Transverse colon (tissue), 4 donors: ENCODE data around the gene TMEM150C. TPM values are rescaled to one million over a fixed set of nuclear protein-coding genes. Genes with fewer than 3 reads are reported as not detected.

ENCODE experiments used
- DNase-seq: peaks from one replicate; pipeline ENCODE4 v3.0.0-alpha.2; 2019
- H3K27ac ChIP-seq, 4 donors: fragments of 200-600 bp; sonication (generic); 2 replicates each; pipeline ENCODE4 v1.5.1; 2016 to 2018; ENCODE audit warnings: inconsistent platforms in 4 of 4
- H3K27me3 ChIP-seq: fragments of 200-600 bp; sonication (generic); 2 replicates; pipeline ENCODE4 v1.5.1; 2017; ENCODE audit warnings: inconsistent platforms
- H3K36me3 ChIP-seq, 4 donors: fragments of 200-600 bp; sonication (generic); 2 replicates each; pipeline ENCODE4 v1.5.1; 2017 to 2019; ENCODE audit warnings: inconsistent platforms in 4 of 4
- H3K4me1 ChIP-seq, 4 donors: fragments of 200-600 bp; sonication (generic); 2 replicates each; pipeline ENCODE4 v1.5.1; 2017 to 2020; ENCODE audit warnings: inconsistent platforms in 4 of 4
- H3K4me3 ChIP-seq, 4 donors: fragments of 200-600 bp; sonication (generic); 1 replicate in 1 of 4; 2 replicates in 3 of 4; pipeline versions ENCODE4 v1.5.1 to v1.6.1; 2017 to 2019; ENCODE audit warnings: inconsistent platforms in 4 of 4
- H3K9me3 ChIP-seq, 2 donors: fragments of 200-600 bp; sonication (generic); 2 replicates each; pipeline ENCODE4 v1.5.1; 2017 to 2019; ENCODE audit warnings: inconsistent platforms in 2 of 2
- CTCF ChIP-seq, 5 experiments: fragments of 200-600 bp in 3 of 5; fragments of 450-650 bp in 2 of 5; sonication (generic) in 3 of 5; IDR thresholded peaks; 1 replicate in 2 of 5; 2 replicates in 3 of 5; pipeline ENCODE4 v1.5.1; 2016 to 2017; ENCODE audit warnings: antibody characterized with exemption in 5 of 5, inconsistent platforms in 3 of 5, mild to moderate bottlenecking in 2 of 5, moderate library complexity in 1 of 5
- EP300 ChIP-seq: sonication (generic); formaldehyde crosslinking; IDR thresholded peaks from one replicate; pipeline ENCODE4 v1.6.1; 2017; ENCODE audit warnings: antibody characterized with exemption, low read depth
- POLR2A ChIP-seq: fragments of 450-650 bp; IDR thresholded peaks from one replicate; pipeline ENCODE4 v1.6.1; 2016; ENCODE audit warnings: antibody characterized with exemption, mild to moderate bottlenecking, moderate library complexity
- POLR2AphosphoS5 ChIP-seq, 3 donors: sonication (generic); formaldehyde crosslinking; IDR thresholded peaks; one replicate each; pipeline ENCODE4 v1.6.1; 2016; ENCODE audit warnings: antibody characterized with exemption in 3 of 3
- WGBS, 2 donors: methylation state at CpG; one replicate each; pipeline ENCODE4 v1.1.5; 2018; ENCODE audit warnings: low coverage in 1 of 2; 5-methylcytosine and 5-hydroxymethylcytosine counted together
- in situ Hi-C, 4 donors: fragments of 200-750 bp; cut with MboI; loops; one replicate each; pipeline versions ENCODE4 v1.15.0 to v1.15.1; 2017; ENCODE audit warnings: low sequenced_read_pairs in 3 of 4, low pct_ligation_motif_present in 1 of 4, low pct_unique_long_range_greater_than_20kb in 1 of 4
- intact Hi-C: fragments of 100-400 bp; cut with DNase I; formaldehyde crosslinking; loops from one replicate; pipeline ENCODE4 v1.15.1; 2023; ENCODE audit warnings: low total_unique reads
- total RNA-seq, 4 donors: library from RNA; depleted of rRNA; stranded (reverse); fragments of >200 nt; gene quantifications; one replicate each; pipeline ENCODE4 v1.1.0, GENCODE V29; 2016

TMEM150C gene
- total RNA-seq, 4 donors from 2014 or later: 0.37 to 6.6 (median 5.9) TPM; not detected in 1

- Histone ChIP-seq H3K27ac (no peak overlapping the region), H3K4me3 (no peak overlapping the region), H3K27me3 (no peaks in the 10 kb centered on the region), H3K9me3 (no peaks in the 10 kb centered on the region), H3K4me1 (no peaks in the 10 kb centered on the region), H3K36me3 (no peaks in the 10 kb centered on the region)
- in situ Hi-C loops (no loop called here), intact Hi-C loops (no loop called here)
- no peak for DNase-seq
- WGBS, 2 donors: 37 to 58% methylated on average over 2 of the region's 2 CpGs
- TF ChIP-seq POLR2AphosphoS5 (IDR thresholded peaks at IDR 0.05) (no peak), EP300 (no peak)
These were observed 42.0 kb downstream of the TMEM150C start for GRCh38 chr4:82519776-82520175.

- intact Hi-C loops: no loop called here
- Histone ChIP-seq H3K36me3 (no peaks in the 10 kb centered on the region), H3K27ac (no peak overlapping the region), H3K27me3 (no peaks in the 10 kb centered on the region), H3K4me1 (no peaks in the 10 kb centered on the region), H3K4me3 (no peak overlapping the region), H3K9me3 (no peaks in the 10 kb centered on the region)
- TF ChIP-seq POLR2A (no peak), EP300 (no peak), CTCF (IDR thresholded peaks at IDR 0.05) (no peak), POLR2AphosphoS5 (IDR thresholded peaks at IDR 0.05) (no peak)
- in situ Hi-C loops: no loop called here
- no peak for DNase-seq
- 57 to 65% methylated on average over 1 to 3 of the region's 3 CpGs for WGBS, 2 donors
These were observed 42.7 kb downstream of the TMEM150C start for GRCh38 chr4:82519072-82519471.

DNA sequence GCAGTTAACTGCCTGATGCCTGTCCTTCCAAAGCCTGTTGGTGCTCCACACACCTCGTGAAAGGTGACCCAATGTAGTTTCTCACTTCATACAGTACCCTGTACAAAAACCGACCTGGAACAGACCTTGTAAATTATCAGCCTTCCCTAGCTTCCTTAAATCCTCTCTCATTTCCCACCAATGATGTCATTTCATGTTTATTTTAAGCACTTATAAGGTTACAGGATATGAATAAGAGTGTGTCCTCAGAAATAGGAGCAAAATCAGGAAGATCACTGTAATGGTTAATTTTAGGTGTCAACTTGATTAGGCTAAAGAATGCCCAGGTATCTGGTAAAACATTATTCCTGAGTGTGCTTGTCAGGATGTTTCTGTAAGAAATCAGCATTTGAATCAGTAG lies 44.7 kb downstream of the TMEM150C start:
- Histone ChIP-seq H3K4me3 (no peak overlapping the region), H3K9me3 (no peaks in the 10 kb centered on the region), H3K4me1 (no peaks in the 10 kb centered on the region), H3K27ac (no peak overlapping the region), H3K36me3 (no peaks in the 10 kb centered on the region), H3K27me3 (no peaks in the 10 kb centered on the region)
- no peak for TF ChIP-seq CTCF (IDR thresholded peaks at IDR 0.05)
- WGBS, 2 donors: 50 to 52% methylated on average over 1 to 2 of the region's 2 CpGs
- in situ Hi-C loops: no loop called here
- no peak for DNase-seq
- intact Hi-C loops: no loop called here

GRCh38 chr4:82515705-82516104 lies 46.1 kb downstream of the TMEM150C start:
- 52% methylated on average over 3 of the region's 3 CpGs; no CpG with 5 or more reads in 1 of the 2 donors for WGBS, 2 donors
- in situ Hi-C loops (no loop called here), intact Hi-C loops (no loop called here)
- Histone ChIP-seq H3K4me3 (no peak overlapping the region), H3K27ac (no peak overlapping the region), H3K9me3 (no peaks in the 10 kb centered on the region), H3K36me3 (no peaks in the 10 kb centered on the region), H3K4me1 (no peaks in the 10 kb centered on the region), H3K27me3 (no peaks in the 10 kb centered on the region)
- TF ChIP-seq CTCF (IDR thresholded peaks at IDR 0.05): no peak
- TF ChIP-seq POLR2AphosphoS5 (IDR thresholded peaks at IDR 0.05): no peak
- no peak for TF ChIP-seq POLR2A
- no peak for TF ChIP-seq EP300
- DNase-seq: no peak

DNA sequence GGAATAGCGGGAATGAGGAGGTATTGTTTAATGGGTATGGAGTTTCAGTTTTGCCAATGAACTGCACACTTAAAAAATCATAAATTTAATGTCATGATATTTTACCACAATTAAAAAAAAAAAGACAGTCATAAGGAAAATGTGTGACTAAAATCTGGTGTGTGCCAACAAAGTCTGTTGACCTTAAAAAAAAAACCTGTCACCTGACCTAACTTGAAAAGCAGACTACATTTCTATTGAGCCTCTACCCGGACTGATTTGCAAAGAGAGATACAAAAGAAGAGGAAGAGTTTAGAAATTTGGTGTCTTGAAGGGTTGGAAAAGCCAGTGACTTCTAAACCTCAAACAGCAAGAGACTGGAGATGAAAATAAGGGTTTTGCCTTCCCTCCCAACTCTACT lies 48.4 kb downstream of the TMEM150C start:
- H3K4me1 ChIP-seq: no peaks in the 10 kb centered on the region
- no peak for DNase-seq
- intact Hi-C loops (no loop called here), in situ Hi-C loops (no loop called here)
- TF ChIP-seq EP300 (no peak), POLR2AphosphoS5 (IDR thresholded peaks at IDR 0.05) (no peak), CTCF (IDR thresholded peaks at IDR 0.05) (no peak), POLR2A (no peak)
- no peak overlapping the region for H3K27ac ChIP-seq
- no peaks in the 10 kb centered on the region for H3K27me3 ChIP-seq
- H3K36me3 ChIP-seq: no peaks in the 10 kb centered on the region
- H3K9me3 ChIP-seq: no peaks in the 10 kb centered on the region
- H3K4me3 ChIP-seq: no peak overlapping the region
- WGBS, 2 donors: 54% methylated on average over 2 of the region's 2 CpGs
